K562 (cell line): ENCODE results near the gene NDUFAF2. TPM values are rescaled to one million over a fixed set of nuclear protein-coding genes. Genes with fewer than 3 reads are reported as not detected.

ENCODE experiments used
- ATAC-seq: fragments of 200-7000 bp; cut with Tn5 transposase; 3 replicates; pipeline ENCODE4 v1.9.1; 2020; ENCODE audit warnings: moderate library complexity
- BruUV-seq: library from RNA; stranded (reverse); fragments of 400-500 nt; replicated peaks from 2 replicates; lab custom pipeline; 2021; lab: Mats Ljungman, UMichigan
- CTCF ChIA-PET: fragments of 300-600 bp; formaldehyde crosslinking; extraction: SDS; loops from one replicate; lab custom pipeline; 2021; ENCODE audit warnings: low intra/inter-chr PET ratio; lab: Yijun Ruan, JAX
- POLR2A ChIA-PET: fragments of 300-600, 350-650 bp; sonication (Branson Sonifier 250); formaldehyde crosslinking; extraction: SDS; loops from one replicate; lab custom pipeline; 2021; ENCODE audit warnings: antibody characterized with exemption, inconsistent platforms; lab: Yijun Ruan, JAX
- DNase-seq, 4 experiments: peaks; one replicate each; pipeline versions ENCODE4 v3.0.0 to v3.0.0-alpha.2; 2011 to 2018; ENCODE audit warnings: low spot score in 3 of 4, mixed read lengths in 3 of 4; ENCODE audit errors: extremely low read depth in 1 of 4
- FAIRE-seq: peaks from 2 replicates; lab custom pipeline; 2011; peaks lifted over from hg19 to GRCh38; lab: Jason Lieb, UNC
- H2AFZ ChIP-seq: 2 replicates; pipeline ENCODE4 v1.6.0; 2011; ENCODE audit warnings: low read depth, low read length, control low read depth, inconsistent platforms
- H3K27ac ChIP-seq: fragments of 200-600 bp; 3 replicates; pipeline ENCODE4 v1.8.0; 2011; ENCODE audit warnings: low read depth, mild to moderate bottlenecking, control low read depth, inconsistent platforms, low read length, moderate library complexity, mixed read lengths; ENCODE audit errors: extremely low read depth
- H3K27me3 ChIP-seq, 2 experiments: fragments of 300-600 bp in 1 of 2; 2 replicates in 1 of 2; 3 replicates in 1 of 2; pipeline versions ENCODE4 v1.6.0 to v1.8.0; 2011; ENCODE audit warnings: inconsistent platforms in 2 of 2, low read length in 2 of 2, mild to moderate bottlenecking in 1 of 2, mixed read lengths in 1 of 2, moderate library complexity in 1 of 2; ENCODE audit not compliant: control insufficient read depth in 2 of 2, insufficient read depth in 2 of 2
- H3K36me3 ChIP-seq: fragments of 300-600 bp; 3 replicates; pipeline ENCODE4 v1.8.0; 2011; ENCODE audit warnings: mild to moderate bottlenecking, low read length, inconsistent platforms; ENCODE audit not compliant: control insufficient read depth, insufficient read depth
- H3K4me1 ChIP-seq, 2 experiments: fragments of 200-600 bp in 1 of 2; replicated peaks in 1 of 2; 2 replicates in 1 of 2; 3 replicates in 1 of 2; pipeline versions ENCODE4 v1.5.1 to v1.8.0; 2011; ENCODE audit warnings: inconsistent platforms in 2 of 2, low read length in 2 of 2, mild to moderate bottlenecking in 1 of 2, mixed read lengths in 1 of 2, moderate library complexity in 1 of 2; ENCODE audit not compliant: control insufficient read depth in 2 of 2, insufficient read depth in 2 of 2
- H3K4me2 ChIP-seq: 2 replicates; pipeline ENCODE4 v1.6.1; 2011; ENCODE audit warnings: low read length, control low read depth, inconsistent platforms, mixed read lengths; ENCODE audit not compliant: insufficient read depth
- H3K4me3 ChIP-seq: fragments of 200-600 bp; sonication (generic), shearing (Covaris generic); 2 replicates; pipeline ENCODE4 v1.5.1; 2016; ENCODE audit warnings: control low read depth, inconsistent platforms
- H3K79me2 ChIP-seq: fragments of 200-600 bp; 3 replicates; pipeline ENCODE4 v1.8.0; 2011; ENCODE audit warnings: low read length, inconsistent platforms; ENCODE audit not compliant: control insufficient read depth, insufficient read depth
- H3K9ac ChIP-seq, 2 experiments: 2 replicates each; pipeline versions ENCODE4 v1.6.0 to v1.6.1; 2011; ENCODE audit warnings: low read depth in 2 of 2, low read length in 2 of 2, control low read depth in 1 of 2, inconsistent platforms in 1 of 2, mild to moderate bottlenecking in 1 of 2, mixed read lengths in 1 of 2; ENCODE audit not compliant: insufficient read depth in 1 of 2
- H3K9me1 ChIP-seq: one replicate; pipeline ENCODE4 v1.6.0; 2011; ENCODE audit warnings: inconsistent platforms, mild to moderate bottlenecking, low read length, moderate library complexity; ENCODE audit not compliant: control insufficient read depth, insufficient read depth
- H3K9me3 ChIP-seq: replicated peaks from 2 replicates; pipeline ENCODE4 v1.5.1; 2011; ENCODE audit warnings: low read depth, low read length, inconsistent platforms; ENCODE audit not compliant: control insufficient read depth, insufficient read depth
- H4K20me1 ChIP-seq: replicated peaks from 2 replicates; pipeline ENCODE4 v1.6.1; 2011; ENCODE audit warnings: low read length, inconsistent platforms, mixed read lengths; ENCODE audit not compliant: control insufficient read depth, insufficient read depth
- EHMT2 ChIP-seq: fragments of 450-650 bp; IDR thresholded peaks from 2 replicates; pipeline ENCODE4 v1.6.1; 2018; ENCODE audit warnings: antibody characterized with exemption
- ESRRB ChIP-seq: fragments of 250-450 bp; sonication (Bioruptor Pico); IDR thresholded peaks from 2 replicates; pipeline ENCODE4 v1.5.0; 2020; ENCODE audit warnings: mild to moderate bottlenecking, moderate library complexity, borderline replicate concordance
- FOXP4 ChIP-seq: sonication (generic); formaldehyde crosslinking; IDR thresholded peaks from 2 replicates; pipeline ENCODE4 v1.8.0; 2022; ENCODE audit warnings: mild to moderate bottlenecking, missing genetic modification reagents, borderline replicate concordance
- GTF2A2 ChIP-seq: IDR thresholded peaks from 2 replicates; pipeline ENCODE4 v1.6.1; 2016; ENCODE audit warnings: mild to moderate bottlenecking, missing genetic modification characterization, missing compliant biosample characterization
- HMG20A ChIP-seq: fragments of 450-650 bp; formaldehyde crosslinking; conservative IDR thresholded peaks from 2 replicates; pipeline ENCODE4 v1.4.0; 2020; ENCODE audit warnings: mild to moderate bottlenecking, mixed read lengths
- NKRF ChIP-seq: fragments of 450-650 bp; IDR thresholded peaks from 2 replicates; pipeline ENCODE4 v1.6.1; 2016; ENCODE audit warnings: borderline replicate concordance
- POLR2H ChIP-seq: IDR thresholded peaks from 2 replicates; pipeline ENCODE4 v1.6.1; 2016; ENCODE audit warnings: missing genetic modification characterization, low read depth, mild to moderate bottlenecking, control low read depth, missing compliant biosample characterization, moderate library complexity
- WHSC1 ChIP-seq: IDR thresholded peaks from one replicate; pipeline ENCODE4 v1.6.1; 2012; ENCODE audit warnings: low read length, control low read depth, inconsistent platforms
- ZC3H11A ChIP-seq: IDR thresholded peaks from 2 replicates; pipeline ENCODE4 v1.6.1; 2012; ENCODE audit warnings: low read depth, low read length, improper control_type of control experiment
- ZNF589 ChIP-seq: fragments of 200-800 bp; sonication (Bioruptor generic); IDR thresholded peaks from 2 replicates; pipeline ENCODE4 v1.6.1; 2016; ENCODE audit warnings: low read depth, missing genetic modification characterization, missing compliant biosample characterization
- WGBS: fragments of 100-300 bp; shearing (Covaris generic); methylation state at CpG from one replicate; pipeline ENCODE4 v1.1.6; 2016; ENCODE audit warnings: low coverage, mixed read lengths; ENCODE audit not compliant: insufficient coverage; ENCODE audit errors: missing lambda C conversion rate; 5-methylcytosine and 5-hydroxymethylcytosine counted together
- in situ Hi-C: fragments of 300-500 bp; cut with MboI; formaldehyde crosslinking; loops from 4 replicates; pipeline ENCODE4 v1.15.0; 2018; ENCODE audit warnings: inconsistent platforms, mixed read lengths
- intact Hi-C: fragments of 100-400 bp; cut with micrococcal nuclease; formaldehyde crosslinking; loops from 2 replicates; pipeline ENCODE4 v1.14.2; 2022
- polyA plus RNA-seq, 8 experiments: library from polyadenylated mRNA; depleted of rRNA in 4 of 8; stranded (reverse) in 5 of 8; unstranded in 3 of 8; fragments of >200 nt; fragmentation: Nextera tagmentation in 2 of 8; fragmentation: Illumina TruSeq in 1 of 8; extraction: Ambion mirVana in 2 of 8; extraction: Trizol in 1 of 8; gene quantifications; 2 replicates each; pipeline versions ENCODE4 v1.2.1 to v1.2.3, GENCODE V29; 2011 to 2014; ENCODE audit warnings: inconsistent platforms in 1 of 8, missing spikeins in 1 of 8
- total RNA-seq, 7 experiments: library from RNA; depleted of rRNA in 6 of 7; stranded (reverse); fragments of >200 nt in 6 of 7; fragmentation: Illumina TruSeq in 2 of 7; extraction: Trizol in 2 of 7; gene quantifications; 2 replicates each; pipeline versions ENCODE4 v1.2.1 to v1.2.3, GENCODE V29; 2011 to 2021; ENCODE audit warnings: low replicate concordance in 1 of 7

The NDUFAF2 gene
- total and polyA plus RNA-seq, 9 of the 15 experiments (the other 6 are each of a cell fraction or from before 2014, with no cell fraction given), result 56.0 to 155 (median 95.9) TPM

- no peak overlapping the region for H3K4me2 ChIP-seq
- H3K27ac ChIP-seq, result no peak overlapping the region
- FAIRE-seq (no peak), ATAC-seq (no peak), DNase-seq (no peak)
- no peaks in the 10 kb centered on the region for H4K20me1 ChIP-seq
- H3K9me3 ChIP-seq, result no peaks in the 10 kb centered on the region; the same call in 1 of the 2 replicates
- no peak overlapping the region for H3K4me3 ChIP-seq
- WGBS, result 47% methylated on average over 2 of the region's 2 CpGs
- intact Hi-C loops, result no loop called here
- no peaks in the 10 kb centered on the region for H3K36me3 ChIP-seq
- no peaks in the 10 kb centered on the region for H3K79me2 ChIP-seq
- H3K27me3 ChIP-seq, result no peaks in the 10 kb centered on the region
- CTCF ChIA-PET, result no interaction called here
- in situ Hi-C loops, result no loop called here
- TF ChIP-seq HMG20A (CRISPR knock-in tag) (no peak), FOXP4 (CRISPR knock-in tag) (no peak), ESRRB (CRISPR knock-in tag) (no peak), WHSC1 (no peak), NKRF (no peak), ZC3H11A (no peak), GTF2A2 (no peak), ZNF589 (CRISPR knock-in tag) (no peak), POLR2H (tag) (no peak), EHMT2 (no peak)
- TF ChIP-seq, all 486 proteins: peak for 0
- H3K4me1 ChIP-seq, result peaks cover 3 to 9% of the 10 kb centered on the region in 2 experiments; a peak in 4 of 5 replicates
- no peak overlapping the region for H3K9ac ChIP-seq
- H2AFZ ChIP-seq, result no peak overlapping the region
- POLR2A ChIA-PET, result no interaction called here
- no peaks in the 10 kb centered on the region for H3K9me1 ChIP-seq
- BruUV-seq, result no TSS peak
Measured at GRCh38 chr5:61087921-61088320, 142.9 kb downstream of the NDUFAF2 start.
